ENCODE measurements around the gene NOA1.

NOA1 gene

DNA sequence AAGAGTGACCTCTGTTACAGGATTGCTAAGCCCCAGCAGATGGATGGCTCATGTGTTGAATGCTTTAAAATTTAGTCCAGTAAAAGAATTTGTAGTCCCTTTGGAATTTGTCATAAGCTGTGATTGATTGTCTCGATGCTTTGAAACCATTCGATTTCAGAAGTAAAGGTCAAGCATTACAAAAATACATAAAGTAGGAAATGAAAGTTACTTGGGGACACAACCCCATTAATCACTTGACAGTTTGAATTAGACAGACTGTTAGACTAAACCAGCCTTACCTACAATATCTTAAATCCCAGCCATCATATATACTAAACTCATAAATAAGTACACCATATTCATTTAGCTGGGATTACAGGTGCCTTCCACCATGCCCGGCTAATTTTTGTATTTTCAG lies 63.1 kb downstream of the NOA1 start:
- no peaks in the 10 kb centered on the region for H3K27me3 ChIP-seq (ENCODE audit: insufficient read depth, low read length, poor library complexity, severe bottlenecking)
- peaks cover 10% of the 10 kb centered on the region; the same call in 1 of the 2 replicates for H3K36me3 ChIP-seq (ENCODE audit: insufficient read depth, low read length)
- peak overlapping the region; percentile 48 for H3K4me3 ChIP-seq (ENCODE audit: low read length, poor library complexity, severe bottlenecking)
- no peak for TF ChIP-seq EZH2phosphoT487 (IDR thresholded peaks at IDR 0.05; ENCODE audit: borderline replicate concordance)
- TF ChIP-seq, protein P1, sequence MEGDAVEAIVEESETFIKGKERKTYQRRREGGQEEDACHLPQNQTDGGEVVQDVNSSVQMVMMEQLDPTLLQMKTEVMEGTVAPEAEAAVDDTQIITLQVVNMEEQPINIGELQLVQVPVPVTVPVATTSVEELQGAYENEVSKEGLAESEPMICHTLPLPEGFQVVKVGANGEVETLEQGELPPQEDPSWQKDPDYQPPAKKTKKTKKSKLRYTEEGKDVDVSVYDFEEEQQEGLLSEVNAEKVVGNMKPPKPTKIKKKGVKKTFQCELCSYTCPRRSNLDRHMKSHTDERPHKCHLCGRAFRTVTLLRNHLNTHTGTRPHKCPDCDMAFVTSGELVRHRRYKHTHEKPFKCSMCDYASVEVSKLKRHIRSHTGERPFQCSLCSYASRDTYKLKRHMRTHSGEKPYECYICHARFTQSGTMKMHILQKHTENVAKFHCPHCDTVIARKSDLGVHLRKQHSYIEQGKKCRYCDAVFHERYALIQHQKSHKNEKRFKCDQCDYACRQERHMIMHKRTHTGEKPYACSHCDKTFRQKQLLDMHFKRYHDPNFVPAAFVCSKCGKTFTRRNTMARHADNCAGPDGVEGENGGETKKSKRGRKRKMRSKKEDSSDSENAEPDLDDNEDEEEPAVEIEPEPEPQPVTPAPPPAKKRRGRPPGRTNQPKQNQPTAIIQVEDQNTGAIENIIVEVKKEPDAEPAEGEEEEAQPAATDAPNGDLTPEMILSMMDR (conservative IDR thresholded peaks at IDR 0.05; ENCODE audit: low read length): no peak
- peaks cover 52% of the 10 kb centered on the region for H3K4me1 ChIP-seq (ENCODE audit: insufficient read depth, low read length, poor library complexity, severe bottlenecking)
- H3K4me2 ChIP-seq (ENCODE audit: low read depth, low read length, poor library complexity, severe bottlenecking): peak overlapping the region; percentile 76
- no peak overlapping the region for H3K9ac ChIP-seq (ENCODE audit: low read depth, low read length, poor library complexity, severe bottlenecking)
- H3K79me2 ChIP-seq (ENCODE audit: insufficient read depth, low read length): peaks cover 100% of the 10 kb centered on the region
- H2AFZ ChIP-seq (ENCODE audit: low read length): no peak overlapping the region
- no peaks in the 10 kb centered on the region for H3F3A ChIP-seq (ENCODE audit: low read depth)
- H4K20me1 ChIP-seq (ENCODE audit: insufficient read depth, low read length, poor library complexity, severe bottlenecking): peaks cover 85% of the 10 kb centered on the region
- H3K9me2 ChIP-seq (replicated peaks; ENCODE audit: low read depth, low read length): no peaks in the 10 kb centered on the region
- no peaks in the 10 kb centered on the region for H3K9me3 ChIP-seq (ENCODE audit: insufficient read depth, low read depth, low read length)
